Tibial nerve (tissue), 4 donors: Measurements from ENCODE around the gene ZNF263.

Experiments
- EP300 ChIP-seq, 2 donors: sonication (generic); formaldehyde crosslinking; IDR thresholded peaks; one replicate each; pipeline ENCODE4 v1.6.1; 2017; ENCODE audit warnings: antibody characterized with exemption in 2 of 2, mild to moderate bottlenecking in 1 of 2
- POLR2A ChIP-seq, 2 donors: fragments of 450-650 bp; IDR thresholded peaks; one replicate each; pipeline ENCODE4 v1.6.1; 2017; ENCODE audit warnings: antibody characterized with exemption in 2 of 2, mild to moderate bottlenecking in 2 of 2, moderate library complexity in 2 of 2
- TF ChIP-seq, protein P1 (sequence below), 5 experiments: fragments of 200-600 bp in 3 of 5; fragments of 450-650 bp in 2 of 5; sonication (generic) in 3 of 5; IDR thresholded peaks; one replicate each; pipeline ENCODE4 v1.5.1; 2016 to 2019; ENCODE audit warnings: antibody characterized with exemption in 5 of 5, mild to moderate bottlenecking in 3 of 5, moderate library complexity in 2 of 5

- TF ChIP-seq, protein P1, sequence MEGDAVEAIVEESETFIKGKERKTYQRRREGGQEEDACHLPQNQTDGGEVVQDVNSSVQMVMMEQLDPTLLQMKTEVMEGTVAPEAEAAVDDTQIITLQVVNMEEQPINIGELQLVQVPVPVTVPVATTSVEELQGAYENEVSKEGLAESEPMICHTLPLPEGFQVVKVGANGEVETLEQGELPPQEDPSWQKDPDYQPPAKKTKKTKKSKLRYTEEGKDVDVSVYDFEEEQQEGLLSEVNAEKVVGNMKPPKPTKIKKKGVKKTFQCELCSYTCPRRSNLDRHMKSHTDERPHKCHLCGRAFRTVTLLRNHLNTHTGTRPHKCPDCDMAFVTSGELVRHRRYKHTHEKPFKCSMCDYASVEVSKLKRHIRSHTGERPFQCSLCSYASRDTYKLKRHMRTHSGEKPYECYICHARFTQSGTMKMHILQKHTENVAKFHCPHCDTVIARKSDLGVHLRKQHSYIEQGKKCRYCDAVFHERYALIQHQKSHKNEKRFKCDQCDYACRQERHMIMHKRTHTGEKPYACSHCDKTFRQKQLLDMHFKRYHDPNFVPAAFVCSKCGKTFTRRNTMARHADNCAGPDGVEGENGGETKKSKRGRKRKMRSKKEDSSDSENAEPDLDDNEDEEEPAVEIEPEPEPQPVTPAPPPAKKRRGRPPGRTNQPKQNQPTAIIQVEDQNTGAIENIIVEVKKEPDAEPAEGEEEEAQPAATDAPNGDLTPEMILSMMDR (IDR thresholded peaks at IDR 0.05) = no peak
- TF ChIP-seq POLR2A (IDR thresholded peaks at IDR 0.05) (no peak), EP300 (IDR thresholded peaks at IDR 0.05) (no peak)
Observed at GRCh38 chr16:3317315-3317999, 34.2 kb downstream of the ZNF263 start.
